22Rv1 (cell line): ENCODE results near the gene GARRE1.
"Not testable (repeated sequence)": the region's sequence is repeated elsewhere in the genome, so short reads cannot be mapped to it uniquely, and the experiment has no call there.

Source experiments
- H3K27ac ChIP-seq: fragments of 450-650 bp; 2 replicates; pipeline ENCODE4 v1.5.1; 2017
- ZFX ChIP-seq: fragments of 450-650 bp; IDR thresholded peaks from 2 replicates; pipeline ENCODE4 v1.6.1; 2017; ENCODE audit warnings: antibody characterized with exemption, borderline replicate concordance
- TF ChIP-seq, protein P1 (sequence below): fragments of 450-650 bp; IDR thresholded peaks from 2 replicates; pipeline ENCODE4 v1.5.1; 2017; ENCODE audit warnings: mild to moderate bottlenecking

GARRE1 gene

DNA sequence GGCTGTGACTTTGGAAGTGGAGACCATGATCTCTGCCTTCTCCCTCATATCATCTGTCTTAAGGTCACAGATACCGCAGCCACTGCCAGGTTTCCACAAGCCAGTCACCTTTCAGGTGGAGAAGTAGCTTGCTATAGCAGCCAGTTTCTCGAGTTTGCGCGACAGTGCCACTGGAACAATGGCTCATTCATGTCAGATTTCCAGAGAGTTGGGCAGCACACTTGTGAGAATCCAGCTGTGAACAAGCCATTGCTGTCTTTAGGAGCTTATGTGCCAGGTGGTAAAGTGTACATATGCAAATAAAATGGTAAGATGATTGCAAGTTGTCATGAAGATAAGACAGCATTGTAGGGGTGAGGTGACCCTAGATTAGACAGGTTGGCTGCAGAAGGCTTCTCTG lies 22.3 kb downstream of the GARRE1 start:
- TF ChIP-seq, protein P1, sequence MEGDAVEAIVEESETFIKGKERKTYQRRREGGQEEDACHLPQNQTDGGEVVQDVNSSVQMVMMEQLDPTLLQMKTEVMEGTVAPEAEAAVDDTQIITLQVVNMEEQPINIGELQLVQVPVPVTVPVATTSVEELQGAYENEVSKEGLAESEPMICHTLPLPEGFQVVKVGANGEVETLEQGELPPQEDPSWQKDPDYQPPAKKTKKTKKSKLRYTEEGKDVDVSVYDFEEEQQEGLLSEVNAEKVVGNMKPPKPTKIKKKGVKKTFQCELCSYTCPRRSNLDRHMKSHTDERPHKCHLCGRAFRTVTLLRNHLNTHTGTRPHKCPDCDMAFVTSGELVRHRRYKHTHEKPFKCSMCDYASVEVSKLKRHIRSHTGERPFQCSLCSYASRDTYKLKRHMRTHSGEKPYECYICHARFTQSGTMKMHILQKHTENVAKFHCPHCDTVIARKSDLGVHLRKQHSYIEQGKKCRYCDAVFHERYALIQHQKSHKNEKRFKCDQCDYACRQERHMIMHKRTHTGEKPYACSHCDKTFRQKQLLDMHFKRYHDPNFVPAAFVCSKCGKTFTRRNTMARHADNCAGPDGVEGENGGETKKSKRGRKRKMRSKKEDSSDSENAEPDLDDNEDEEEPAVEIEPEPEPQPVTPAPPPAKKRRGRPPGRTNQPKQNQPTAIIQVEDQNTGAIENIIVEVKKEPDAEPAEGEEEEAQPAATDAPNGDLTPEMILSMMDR, result no peak
- TF ChIP-seq ZFX, result no peak
- H3K27ac ChIP-seq, result no peak overlapping the region

DNA sequence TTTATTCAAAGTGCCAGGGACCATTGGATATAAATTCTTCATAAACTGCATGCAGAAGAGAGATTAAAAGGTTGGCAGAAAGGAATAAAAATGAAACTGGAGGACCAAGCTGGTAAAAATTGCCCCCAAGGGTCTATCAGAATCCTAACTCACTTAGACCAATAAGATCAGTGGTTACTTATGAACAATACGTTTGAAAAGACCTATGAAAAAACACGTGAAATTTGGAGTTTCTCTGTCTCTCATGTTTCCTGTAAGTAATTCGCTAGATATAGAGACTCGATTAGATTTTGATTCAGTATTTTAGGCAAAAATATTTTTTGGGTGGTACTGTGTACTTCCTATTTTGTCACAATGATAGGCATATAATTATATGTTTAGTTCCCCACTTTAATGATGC lies 22.9 kb downstream of the GARRE1 start:
- TF ChIP-seq, protein P1, result no peak
- no peak for TF ChIP-seq ZFX
- no peak overlapping the region for H3K27ac ChIP-seq

DNA sequence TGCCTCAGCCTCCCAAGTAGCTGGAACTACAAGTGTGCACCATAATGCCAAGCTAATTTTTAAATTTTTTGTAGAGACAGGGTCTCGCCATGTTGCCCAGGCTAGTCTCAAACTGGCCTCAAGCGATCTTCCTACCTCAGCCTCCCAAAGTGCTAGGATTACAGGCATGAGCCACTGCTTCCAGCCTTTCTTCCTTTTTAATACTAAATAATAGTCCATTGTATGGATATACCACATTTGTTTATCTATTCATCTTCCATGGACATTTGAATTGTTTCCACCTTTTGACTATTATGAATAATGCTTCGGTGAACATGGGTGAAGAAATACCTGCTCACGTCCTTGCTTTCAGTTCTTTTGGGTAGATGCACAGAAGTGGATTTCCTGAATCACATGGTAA lies 24.4 kb downstream of the GARRE1 start:
- no peak overlapping the region for H3K27ac ChIP-seq
- TF ChIP-seq ZFX, result no peak
- TF ChIP-seq, protein P1, result no peak

DNA sequence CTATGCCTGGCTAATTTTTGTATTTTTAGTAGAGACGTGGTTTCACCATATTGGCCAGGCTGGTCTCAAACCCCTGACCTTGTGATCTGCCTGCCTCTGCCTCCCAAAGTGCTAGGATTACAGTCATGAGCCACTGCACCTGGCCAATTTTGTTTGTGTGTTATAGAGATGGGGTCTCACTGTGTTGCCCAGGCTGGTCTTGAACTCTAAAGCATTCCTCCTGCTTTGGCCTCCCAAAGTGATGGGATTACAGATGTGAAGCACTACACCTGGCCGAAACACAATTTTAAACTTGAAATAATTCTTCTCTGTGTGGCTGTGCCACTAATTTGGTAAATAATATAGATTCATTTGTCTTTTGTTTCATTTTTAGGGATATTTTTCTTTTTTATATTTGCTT lies 27.1 kb downstream of the GARRE1 start:
- not testable (repeated sequence) for H3K27ac ChIP-seq

DNA sequence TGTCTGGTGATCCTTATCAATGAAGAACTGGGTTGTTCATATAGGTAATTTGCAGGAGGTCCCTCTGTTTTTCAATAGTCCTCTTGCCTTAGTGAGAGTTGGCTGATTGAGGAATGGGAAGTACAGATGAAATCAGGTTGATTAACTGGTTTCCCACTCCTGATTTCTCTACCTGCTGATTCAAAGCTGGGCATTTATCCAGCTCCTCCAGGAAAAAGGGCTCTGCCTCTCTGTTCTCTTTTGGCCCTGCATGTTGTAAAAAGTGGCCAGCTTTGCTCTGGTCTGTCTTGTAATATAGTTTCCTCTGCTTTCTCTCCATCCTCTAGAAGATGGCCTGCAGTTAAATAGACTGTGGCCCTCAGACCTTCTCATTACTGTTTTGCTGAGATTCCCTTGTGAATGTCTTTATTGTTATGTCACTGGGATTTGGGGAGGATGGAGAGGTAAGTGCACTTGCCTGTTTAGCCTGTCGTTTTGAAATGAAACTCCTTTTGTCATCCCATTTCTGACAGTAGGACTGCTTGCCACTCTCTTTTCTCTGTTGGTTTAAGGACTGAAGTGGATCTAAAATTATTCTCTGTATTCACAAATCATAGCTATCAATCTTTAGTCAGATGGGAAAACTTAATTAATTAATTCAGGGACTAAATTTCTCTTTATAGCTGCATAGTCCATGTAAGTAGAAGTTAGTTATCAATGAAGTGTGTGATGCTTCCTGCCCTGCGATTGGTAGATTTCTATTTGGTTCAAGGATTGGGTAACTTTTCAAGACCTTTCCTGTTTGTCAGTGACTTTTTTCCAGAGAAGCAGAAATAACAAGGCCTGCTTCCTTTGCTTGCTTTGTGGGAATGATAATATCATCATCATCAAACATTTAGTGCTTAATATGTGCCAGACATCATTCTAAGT lies 28.5 kb downstream of the GARRE1 start:
- TF ChIP-seq ZFX, result no peak
- TF ChIP-seq, protein P1, result no peak
- no peak overlapping the region for H3K27ac ChIP-seq

DNA sequence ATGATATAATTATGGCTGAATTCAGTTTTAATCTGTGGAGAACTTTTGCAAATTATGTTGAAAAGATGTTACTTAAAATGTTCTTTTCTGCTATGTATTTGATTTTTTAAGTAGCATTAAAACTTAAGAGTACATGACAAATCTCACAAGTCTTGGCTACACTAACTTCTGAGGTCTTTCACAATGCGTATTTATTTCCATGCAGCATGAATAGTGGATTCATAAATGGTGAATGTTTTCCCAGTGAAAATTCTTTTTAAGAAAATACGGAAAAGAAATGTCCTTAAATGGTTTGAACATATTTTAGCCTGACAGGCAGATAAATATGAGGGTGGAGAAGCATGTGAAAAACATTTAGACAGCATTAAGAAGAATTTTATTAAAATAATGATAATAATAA lies 30.2 kb downstream of the GARRE1 start:
- H3K27ac ChIP-seq, result no peak overlapping the region
- TF ChIP-seq, protein P1, result no peak
- TF ChIP-seq ZFX, result no peak

DNA sequence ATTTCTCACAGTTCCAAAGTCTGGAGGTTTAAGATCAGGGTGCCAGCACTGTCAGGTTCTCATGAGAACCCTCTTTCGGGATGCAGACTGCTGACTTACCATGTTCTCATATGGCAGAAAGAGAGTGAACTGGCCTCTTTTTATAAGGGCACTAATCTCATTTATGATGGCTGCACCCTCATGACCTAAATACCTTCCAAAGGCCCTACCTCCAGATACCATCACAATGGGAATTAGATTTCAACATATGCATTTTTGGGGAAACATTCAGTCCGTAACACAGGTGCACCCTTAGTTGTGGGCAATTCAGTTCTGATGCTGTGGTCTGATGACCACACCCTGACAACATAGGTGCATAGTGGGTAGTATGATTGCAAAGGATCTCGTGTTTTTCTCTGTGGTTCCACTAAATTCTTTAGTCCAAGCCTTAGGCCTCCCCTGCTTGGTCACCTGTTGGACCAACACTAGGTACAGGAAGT lies 33.3 kb downstream of the GARRE1 start:
- H3K27ac ChIP-seq, result no peak overlapping the region
- TF ChIP-seq, protein P1, result no peak
- no peak for TF ChIP-seq ZFX
